ENCODE results near the gene ZDHHC12.

Gene ZDHHC12, protein sequence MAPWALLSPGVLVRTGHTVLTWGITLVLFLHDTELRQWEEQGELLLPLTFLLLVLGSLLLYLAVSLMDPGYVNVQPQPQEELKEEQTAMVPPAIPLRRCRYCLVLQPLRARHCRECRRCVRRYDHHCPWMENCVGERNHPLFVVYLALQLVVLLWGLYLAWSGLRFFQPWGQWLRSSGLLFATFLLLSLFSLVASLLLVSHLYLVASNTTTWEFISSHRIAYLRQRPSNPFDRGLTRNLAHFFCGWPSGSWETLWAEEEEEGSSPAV

GRCh38 chr9:128723866-128724743 is at the start of gene ZDHHC12:
ZDHHC12 (minus strand) TSS chr9:128724127; CDS start chr9:128724093, 34 bp downstream.
- peak; percentile 98 to 99 for DNase-seq

DNA sequence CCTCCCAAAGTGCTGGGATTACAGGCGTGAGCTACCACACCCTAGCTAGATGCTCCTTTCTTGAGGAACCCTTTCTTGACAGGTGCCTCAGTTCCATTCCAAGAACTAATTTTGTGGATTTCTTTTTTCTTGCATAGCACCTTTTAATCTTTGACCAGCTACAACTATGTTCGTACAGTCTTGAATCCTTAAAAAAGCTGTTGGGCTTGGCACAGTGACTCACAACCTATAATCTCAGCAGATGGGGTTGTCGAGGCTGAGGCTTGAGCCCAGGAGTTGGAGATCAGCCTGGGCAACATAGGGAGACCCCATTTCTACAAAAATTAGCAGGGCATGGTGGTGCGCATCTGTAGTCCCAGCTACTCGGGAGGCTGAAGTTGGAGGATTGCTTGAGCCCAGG is 49.1 kb upstream of the ZDHHC12 start:
- DNase-seq = no peak

DNA sequence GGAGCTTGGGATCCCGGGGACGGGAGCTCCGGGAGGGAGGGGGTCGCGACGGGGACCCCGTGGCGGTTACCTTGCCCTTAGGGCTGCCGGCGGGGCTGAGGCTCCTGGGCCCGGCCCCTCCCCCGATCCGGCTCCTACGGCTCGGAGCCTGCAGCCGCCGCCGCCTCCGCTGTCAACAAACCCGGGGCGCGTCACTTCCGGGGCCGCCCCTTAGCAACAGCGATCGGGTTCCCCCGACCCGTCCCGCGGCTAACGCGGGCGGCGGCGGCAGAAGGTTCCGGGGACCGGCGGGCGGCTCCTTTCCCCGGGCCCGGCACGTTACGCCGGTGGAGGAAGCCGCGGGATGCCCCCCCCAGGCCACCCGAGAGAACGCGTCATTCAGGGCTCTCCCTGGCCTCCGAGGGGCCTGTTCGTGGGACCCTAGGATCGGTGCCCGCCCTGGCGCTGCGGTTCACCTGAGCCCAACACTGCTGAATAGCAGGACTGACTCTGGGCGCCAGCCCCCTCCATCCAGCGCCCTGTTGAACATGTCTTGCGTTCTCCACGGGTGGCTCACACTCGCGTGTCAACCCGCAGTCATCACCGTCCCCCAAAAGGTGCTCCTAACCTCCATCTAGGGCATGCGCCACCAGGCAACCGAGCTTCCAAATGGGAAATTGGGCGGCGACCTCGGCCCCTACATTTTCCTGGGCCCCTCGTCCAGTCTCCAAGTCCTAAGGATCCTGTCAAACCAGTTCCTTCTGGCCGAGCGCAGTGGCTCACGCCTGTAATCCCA is 48.0 kb upstream of the ZDHHC12 start, which contains the start of gene ZER1:
ZER1 (minus strand) TSS at position 183 of the 775 bp plus-strand sequence. CDS start 16,362 bp downstream, outside the sequence.
- peak; percentile 88 to 90 for DNase-seq

DNA sequence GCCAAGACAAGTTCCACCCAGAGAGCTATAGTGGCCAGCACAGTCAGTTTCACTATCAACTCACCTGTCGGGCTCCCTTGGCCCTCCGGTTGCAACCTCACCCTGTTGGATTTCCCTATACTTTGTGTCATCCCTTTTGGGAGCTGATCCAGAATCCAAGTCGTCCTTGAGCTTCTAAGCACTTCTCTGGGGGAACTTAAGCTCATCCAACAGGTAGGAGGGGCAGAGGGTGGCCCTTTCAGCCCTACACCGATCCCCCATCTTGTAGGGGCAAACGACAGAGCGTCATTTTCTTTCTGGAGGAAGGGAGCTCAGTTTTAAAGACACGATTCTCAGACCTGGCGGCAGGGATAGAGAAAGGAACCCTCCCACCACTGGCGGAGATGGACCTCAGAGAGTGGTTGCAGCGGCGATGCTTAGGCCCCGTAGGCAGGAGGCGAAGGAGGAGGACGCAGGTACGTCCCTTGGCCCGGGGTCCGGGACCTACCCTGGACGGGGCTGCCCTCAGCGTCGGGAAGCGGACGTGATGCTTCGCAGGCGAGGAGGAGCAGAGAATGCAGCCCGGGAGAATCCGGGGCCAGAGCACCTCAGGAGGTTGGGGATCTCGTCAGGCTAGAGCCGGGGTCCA is 47.3 kb upstream of the ZDHHC12 start:
- DNase-seq = peak in 1 of 2 experiments; percentile 34

- no peak for DNase-seq
These were observed 46.5 kb upstream of the ZDHHC12 start for GRCh38 chr9:128770286-128771030.

- DNase-seq = no peak
These were observed 44.7 kb upstream of the ZDHHC12 start for GRCh38 chr9:128768606-128769005.

- DNase-seq = no peak
These were observed 41.6 kb upstream of the ZDHHC12 start for GRCh38 chr9:128765499-128765898.

DNA sequence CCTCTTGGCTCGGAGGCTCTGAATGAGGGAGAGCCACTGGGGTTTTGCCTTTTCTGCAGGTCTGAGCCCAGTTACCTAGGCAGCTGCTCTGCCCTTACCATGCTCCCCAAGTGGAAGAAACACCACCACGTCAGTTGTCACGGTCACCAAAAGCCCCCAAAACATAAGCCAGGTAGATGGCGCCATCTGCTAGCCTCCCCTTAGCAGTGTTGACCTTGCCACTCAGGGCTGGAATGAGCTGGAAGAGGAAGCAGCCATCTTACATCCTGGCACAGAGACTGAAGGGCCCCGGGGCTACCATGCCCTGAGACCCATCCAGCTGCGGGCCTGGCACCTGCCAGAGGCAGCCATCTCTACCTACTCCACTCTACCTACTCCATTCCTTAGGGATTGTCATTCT is 40.4 kb upstream of the ZDHHC12 start:
- no peak for DNase-seq

GRCh38 chr9:128762671-128763449 is 38.9 kb upstream of the ZDHHC12 start:
- no peak for DNase-seq

DNA sequence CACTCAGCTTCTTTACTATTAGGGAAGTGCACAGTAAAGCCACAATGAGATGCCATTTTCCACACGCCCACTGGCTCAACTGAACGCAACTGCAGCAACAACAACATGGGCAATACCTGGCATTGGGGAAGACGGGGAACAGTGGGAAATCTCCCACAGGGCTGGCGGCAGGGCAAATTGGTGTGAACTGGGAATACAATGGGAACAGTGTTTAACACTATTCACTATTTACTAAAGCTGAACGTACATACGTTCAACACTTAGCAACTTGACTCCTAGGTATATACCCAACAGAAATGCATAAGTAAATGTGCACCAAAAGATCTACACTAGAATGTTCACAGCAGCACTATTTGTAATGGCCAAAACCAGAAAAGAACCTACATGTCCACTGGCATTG is 33.7 kb upstream of the ZDHHC12 start:
- DNase-seq = no peak

DNA sequence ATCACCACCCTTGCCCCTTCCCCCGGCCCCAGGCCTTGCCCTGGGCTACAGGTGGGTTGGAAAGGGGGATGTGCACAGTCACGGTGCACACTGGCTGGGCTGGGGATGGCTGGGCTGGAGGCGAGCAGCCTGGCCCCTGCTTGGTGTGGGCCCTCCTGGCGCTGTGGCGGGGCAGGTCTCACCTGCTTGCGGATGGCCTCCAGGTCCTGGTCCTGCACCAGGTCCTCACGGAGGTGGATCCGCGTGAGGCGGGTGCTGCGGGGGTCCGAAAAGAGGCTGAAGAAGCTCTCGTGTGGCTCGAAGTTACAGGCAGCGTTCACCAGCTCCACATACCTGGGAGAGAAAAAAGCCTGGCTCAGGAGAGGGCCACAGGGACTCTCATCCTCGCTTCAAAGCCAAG is 29.7 kb upstream of the ZDHHC12 start:
- no peak for DNase-seq

DNA sequence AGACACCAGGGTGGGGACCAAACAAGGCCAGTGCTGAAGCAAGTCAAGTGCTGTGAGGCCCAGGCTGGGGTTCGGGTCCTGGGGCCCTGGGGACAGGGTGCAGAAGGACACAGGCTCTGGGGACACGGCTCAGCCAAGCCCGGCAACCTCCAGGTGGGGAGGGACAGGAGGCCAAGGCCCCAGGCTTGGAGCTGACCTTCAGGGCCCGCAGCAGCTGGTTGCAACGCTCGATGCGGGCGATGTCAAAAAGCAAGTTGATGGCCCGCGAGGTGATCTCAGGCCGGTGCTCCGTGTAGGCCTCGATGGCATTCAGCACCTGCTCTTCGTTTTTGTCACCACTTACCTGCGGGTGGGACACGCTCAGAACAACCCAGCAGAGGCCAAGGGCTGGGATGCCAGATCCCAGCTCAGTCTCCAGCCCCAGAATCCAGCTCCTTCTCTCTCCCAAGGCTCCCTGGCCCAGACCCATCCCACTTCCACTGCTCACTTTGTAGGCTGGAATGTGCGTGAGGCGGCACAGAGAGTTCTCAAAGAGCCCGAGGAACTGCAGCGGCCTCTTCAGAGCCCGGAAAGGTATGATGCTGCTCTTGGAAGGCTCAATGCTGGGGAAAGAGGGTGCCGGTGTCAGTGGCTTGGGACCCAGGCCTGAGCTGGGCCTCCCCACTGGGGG is 27.1 kb upstream of the ZDHHC12 start:
- no peak for DNase-seq

- no peak for DNase-seq
These were observed 23.3 kb upstream of the ZDHHC12 start for GRCh38 chr9:128747241-128747640.

DNA sequence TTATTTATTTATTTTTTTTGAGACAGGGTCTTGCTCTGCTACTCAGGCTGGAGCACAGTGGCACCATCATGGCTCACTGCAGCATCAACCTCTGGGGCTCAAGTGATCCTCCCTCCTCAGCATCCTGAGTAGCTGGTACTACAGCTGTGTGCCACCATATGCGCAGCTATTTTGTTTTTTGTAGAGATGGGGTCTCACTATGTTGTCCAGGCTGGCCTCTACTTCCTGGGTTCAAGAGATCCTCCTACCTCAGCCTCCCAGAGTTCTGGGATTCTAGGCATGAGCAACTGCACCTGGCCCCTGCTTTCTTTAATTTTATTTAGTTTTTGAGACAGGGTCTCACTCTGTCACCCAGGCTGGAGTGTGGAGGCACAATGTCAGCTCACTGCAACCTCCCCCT is 19.5 kb upstream of the ZDHHC12 start:
- no peak for DNase-seq

DNA sequence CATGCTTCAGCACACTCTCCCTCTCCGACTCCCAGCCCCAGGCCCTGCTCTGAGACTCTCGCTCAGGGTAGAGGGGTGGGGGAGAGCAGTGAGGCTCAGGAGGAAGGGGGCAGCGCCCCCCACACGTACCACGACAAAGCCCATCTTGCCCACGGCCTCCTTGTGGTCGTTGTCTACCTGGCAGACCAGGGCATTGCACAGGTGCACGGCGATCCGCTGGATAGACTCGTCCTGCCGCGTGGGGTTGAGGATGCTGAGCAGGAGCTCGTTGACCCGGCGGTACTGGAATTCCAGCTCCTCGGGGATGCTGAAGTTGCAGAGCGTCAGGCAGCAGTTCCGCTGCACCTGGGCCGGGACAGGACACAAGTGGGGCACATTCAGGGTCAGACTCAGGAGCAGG is 18.5 kb upstream of the ZDHHC12 start:
- no peak for DNase-seq

DNA sequence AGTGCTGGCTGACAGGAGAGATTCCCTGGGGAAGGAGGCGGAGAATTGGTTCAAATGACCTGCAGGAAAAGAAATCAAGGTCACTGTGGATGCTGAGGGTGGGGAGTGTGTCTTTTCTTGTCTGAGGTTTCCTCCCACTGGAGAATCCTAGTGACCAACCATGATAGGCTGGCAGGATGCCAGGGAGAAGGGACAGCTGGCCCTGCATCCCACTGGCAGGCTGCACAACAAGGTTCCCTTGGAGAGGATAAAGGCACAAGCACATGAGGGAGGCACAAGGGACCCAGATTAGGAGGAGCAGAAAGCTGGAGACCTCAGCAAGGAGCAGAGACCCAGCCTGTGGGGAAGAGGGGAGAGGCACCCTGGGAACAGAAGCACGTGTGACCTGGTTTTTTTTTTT is 11.4 kb upstream of the ZDHHC12 start:
- DNase-seq = peak in 1 of 2 experiments; percentile 19

DNA sequence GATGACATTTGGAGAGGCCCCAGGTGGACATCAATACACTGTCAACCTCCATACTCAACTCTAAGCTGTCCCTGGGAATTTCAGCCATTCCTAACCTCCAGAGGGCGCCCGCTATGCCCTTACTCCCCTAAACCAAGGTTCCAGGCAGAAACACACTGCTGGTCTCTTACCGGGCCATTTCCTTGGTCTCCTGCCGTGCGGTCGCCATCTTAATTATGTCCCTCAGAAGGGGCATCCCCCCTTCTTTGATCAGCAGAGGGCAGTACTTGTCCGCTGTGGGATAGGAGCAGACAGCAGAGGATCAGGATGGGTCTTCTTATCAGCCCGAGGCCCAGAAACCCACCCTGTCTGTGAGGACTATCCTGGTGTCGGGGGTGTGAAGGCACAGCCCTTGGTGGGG is 9.3 kb upstream of the ZDHHC12 start:
- DNase-seq = peak; percentile 80 to 83

GRCh38 chr9:128732576-128732975 is 8.6 kb upstream of the ZDHHC12 start:
- no peak for DNase-seq

- no peak for DNase-seq
These were observed 7.8 kb upstream of the ZDHHC12 start for GRCh38 chr9:128731691-128732090.

DNA sequence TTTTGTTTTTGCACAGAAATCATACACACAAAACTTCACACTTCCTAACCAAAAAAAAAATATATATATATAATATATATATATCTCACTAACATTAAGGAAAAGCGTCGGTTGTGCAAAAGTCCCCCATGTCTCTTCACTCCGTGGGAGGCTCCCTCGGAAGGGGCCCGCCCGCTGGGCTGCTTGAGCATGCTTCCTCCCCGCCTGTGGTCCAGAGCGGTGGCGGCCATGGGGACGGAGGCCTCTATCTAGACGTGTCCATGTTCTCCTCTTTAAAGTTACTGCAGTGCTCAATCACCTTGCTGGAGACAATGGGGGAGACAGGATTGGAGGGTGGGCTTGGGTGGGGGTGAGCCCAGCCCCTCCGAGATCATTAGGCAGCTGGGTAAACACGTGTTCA is 7.2 kb upstream of the ZDHHC12 start:
- no peak for DNase-seq
